Natural killer cell treated with Interleukin-12 subunit alpha and Interleukin-12 subunit beta and Interleukin-15 and Interleukin-18, amount 100 ng/mL, for 72 hours (primary cell): Measurements from ENCODE around the gene PATL2. TPM values are rescaled to one million over a fixed set of nuclear protein-coding genes. Genes with fewer than 3 reads are reported as not detected.
"Not testable (repeated sequence)": the region's sequence is repeated elsewhere in the genome, so short reads cannot be mapped to it uniquely, and the experiment has no call there.

Experiments
- ATAC-seq, 2 donors: fragments of 150-1000 bp; cut with Tn5 transposase in 1 of 2; sonication (Bioruptor Pico), chemical (Tn5 transposase) in 1 of 2; 2 replicates each; pipeline ENCODE4 v1.10.0; 2021
- DNase-seq: peaks from one replicate; pipeline ENCODE4 v3.0.0; 2022; ENCODE audit warnings: low spot score
- H3K27ac Mint-ChIP-seq, 2 donors: 1 replicate in 1 of 2; 2 replicates in 1 of 2; pipeline ENCODE4 v1.8.0; 2022; ENCODE audit warnings: mixed read lengths in 2 of 2, mild to moderate bottlenecking in 1 of 2, moderate library complexity in 1 of 2
- H3K27me3 Mint-ChIP-seq, 2 donors: 1 replicate in 1 of 2; 2 replicates in 1 of 2; pipeline ENCODE4 v1.8.0; 2022; ENCODE audit warnings: mixed read lengths in 2 of 2
- H3K36me3 Mint-ChIP-seq: one replicate; pipeline ENCODE4 v1.8.0; 2022; ENCODE audit warnings: mixed read lengths
- H3K4me1 Mint-ChIP-seq, 2 donors: 1 replicate in 1 of 2; 2 replicates in 1 of 2; pipeline ENCODE4 v1.8.0; 2022; ENCODE audit warnings: low read depth in 2 of 2, mixed read lengths in 2 of 2, mild to moderate bottlenecking in 1 of 2
- H3K4me3 Mint-ChIP-seq: one replicate; pipeline ENCODE4 v1.8.0; 2022; ENCODE audit warnings: mixed read lengths
- H3K9me3 Mint-ChIP-seq: 2 replicates; pipeline ENCODE4 v1.8.0; 2022; ENCODE audit warnings: mixed read lengths
- total RNA-seq, 2 donors: library from RNA; stranded (reverse); gene quantifications; one replicate each; pipeline ENCODE4 v1.2.3, GENCODE V29; 2022

Gene PATL2
- total RNA-seq, 2 donors from 2014 or later: 13.0 to 19.1 TPM

- no peak for DNase-seq
- Mint-ChIP-seq H3K4me1 (peaks cover 72 to 78% of the 10 kb centered on the region in 2 donors), H3K27me3 (no peaks in the 10 kb centered on the region), H3K36me3 (peaks cover 74% of the 10 kb centered on the region), H3K27ac (peak overlapping the region; percentile 99), H3K9me3 (no peaks in the 10 kb centered on the region), H3K4me3 (peak overlapping the region; percentile 96)
- ATAC-seq: no peak
Measured at GRCh38 chr15:44715142-44715796, 4.1 kb upstream of the PATL2 start.

DNA sequence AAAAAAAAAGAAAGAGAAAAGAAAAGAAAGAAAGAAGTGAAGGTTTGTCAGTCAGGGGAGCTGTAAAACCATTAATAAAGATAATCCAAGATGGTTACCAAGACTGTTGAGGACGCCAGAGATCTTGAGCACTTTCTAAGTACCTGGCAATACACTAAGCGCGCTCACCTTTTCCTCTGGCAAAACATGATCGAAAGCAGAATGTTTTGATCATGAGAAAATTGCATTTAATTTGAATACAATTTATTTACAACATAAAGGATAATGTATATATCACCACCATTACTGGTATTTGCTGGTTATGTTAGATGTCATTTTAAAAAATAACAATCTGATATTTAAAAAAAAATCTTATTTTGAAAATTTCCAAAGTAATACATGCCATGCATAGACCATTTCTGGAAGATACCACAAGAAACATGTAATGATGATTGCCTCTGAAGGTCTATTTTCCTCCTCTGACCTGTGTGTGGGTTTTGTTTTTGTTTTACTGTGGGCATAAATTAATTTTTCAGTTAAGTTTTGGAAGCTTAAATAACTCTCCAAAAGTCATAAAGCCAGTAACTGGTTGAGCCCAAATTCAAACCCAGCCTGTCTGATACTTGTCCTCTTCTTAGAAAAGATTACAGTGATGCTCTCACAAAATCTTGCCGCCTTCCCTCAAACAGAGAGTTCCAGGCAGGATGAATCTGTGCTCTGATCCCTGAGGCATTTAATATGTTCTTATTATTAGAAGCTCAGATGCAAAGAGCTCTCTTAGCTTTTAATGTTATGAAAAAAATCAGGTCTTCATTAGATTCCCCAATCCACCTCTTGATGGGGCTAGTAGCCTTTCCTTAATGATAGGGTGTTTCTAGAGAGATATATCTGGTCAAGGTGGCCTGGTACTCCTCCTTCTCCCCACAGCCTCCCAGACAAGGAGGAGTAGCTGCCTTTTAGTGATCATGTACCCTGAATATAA, 2.2 kb upstream of the PATL2 start:
- H3K36me3 Mint-ChIP-seq: peaks cover 68% of the 10 kb centered on the region
- no peaks in the 10 kb centered on the region for H3K9me3 Mint-ChIP-seq
- peak overlapping the region; percentile 96 for H3K4me3 Mint-ChIP-seq
- H3K4me1 Mint-ChIP-seq: peaks cover 68 to 72% of the 10 kb centered on the region in 2 donors
- ATAC-seq (no peak), DNase-seq (no peak)
- peak overlapping the region; percentile 99 for H3K27ac Mint-ChIP-seq
- H3K27me3 Mint-ChIP-seq: no peaks in the 10 kb centered on the region

GRCh38 chr15:44712346-44713005, 1.4 kb upstream of the PATL2 start:
- peaks cover 60% of the 10 kb centered on the region for H3K36me3 Mint-ChIP-seq
- peaks cover 61 to 64% of the 10 kb centered on the region in 2 donors for H3K4me1 Mint-ChIP-seq
- H3K27me3 Mint-ChIP-seq: no peaks in the 10 kb centered on the region
- H3K9me3 Mint-ChIP-seq: no peaks in the 10 kb centered on the region
- DNase-seq: peak; percentile 74
- H3K4me3 Mint-ChIP-seq: peak overlapping the region; percentile 96
- peak; percentile 47 to 58 for ATAC-seq
- H3K27ac Mint-ChIP-seq: peak overlapping the region; percentile 99

GRCh38 chr15:44711743-44712345, 721 bp upstream of the PATL2 start:
- Mint-ChIP-seq H3K27ac (peak overlapping the region; percentile 99), H3K4me1 (peaks cover 58 to 61% of the 10 kb centered on the region in 2 donors), H3K36me3 (peaks cover 54% of the 10 kb centered on the region), H3K27me3 (no peaks in the 10 kb centered on the region), H3K4me3 (peak overlapping the region; percentile 96), H3K9me3 (no peaks in the 10 kb centered on the region)
- ATAC-seq: peak; percentile 62 to 69
- DNase-seq: peak; percentile 75

DNA sequence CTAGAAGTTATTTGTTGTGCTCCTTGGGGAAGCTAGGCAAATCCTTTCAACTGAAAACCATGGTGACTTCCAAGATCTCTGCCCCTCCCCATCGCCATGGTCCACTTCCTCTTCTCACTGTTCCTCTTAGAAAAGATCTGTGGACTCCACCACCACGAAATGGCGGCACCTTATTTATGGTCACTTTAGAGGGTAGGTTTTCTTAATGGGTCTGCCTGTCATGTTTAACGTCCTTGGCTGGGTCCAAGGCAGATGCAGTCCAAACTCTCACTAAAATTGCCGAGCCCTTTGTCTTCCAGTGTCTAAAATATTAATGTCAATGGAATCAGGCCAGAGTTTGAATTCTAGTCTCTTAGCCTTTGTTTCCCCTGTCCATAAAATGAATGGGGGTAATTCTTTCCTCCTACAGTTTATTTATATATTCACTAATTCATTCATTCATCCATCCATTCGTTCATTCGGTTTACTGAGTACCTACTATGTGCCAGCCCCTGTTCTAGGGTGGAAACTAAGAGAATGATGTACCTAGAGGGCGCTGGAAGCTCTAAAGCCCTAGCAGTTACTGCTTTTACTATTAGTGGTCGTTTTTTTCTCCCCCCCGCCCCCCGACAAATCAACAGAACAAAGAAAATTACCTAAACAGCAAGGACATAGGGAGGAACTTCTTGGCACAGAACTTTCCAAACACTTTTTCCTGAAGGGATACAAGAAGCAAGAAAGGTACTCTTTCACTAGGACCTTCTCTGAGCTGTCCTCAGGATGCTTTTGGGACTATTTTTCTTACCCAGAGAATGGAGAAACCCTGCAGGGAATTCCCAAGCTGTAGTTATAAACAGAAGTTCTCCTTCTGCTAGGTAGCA, 657 bp downstream of the PATL2 start:
- peaks cover 41% of the 10 kb centered on the region for H3K36me3 Mint-ChIP-seq
- ATAC-seq (no peak), DNase-seq (peak; percentile 72)
- H3K4me1 Mint-ChIP-seq: peaks cover 44 to 49% of the 10 kb centered on the region in 2 donors
- peak overlapping the region; percentile 96 for H3K4me3 Mint-ChIP-seq
- H3K27me3 Mint-ChIP-seq: no peaks in the 10 kb centered on the region
- peaks cover 1% of the 10 kb centered on the region for H3K9me3 Mint-ChIP-seq
- H3K27ac Mint-ChIP-seq: peak overlapping the region; percentile 99

- no peak for ATAC-seq
- Mint-ChIP-seq H3K9me3 (peaks cover 8% of the 10 kb centered on the region), H3K36me3 (peaks cover 33% of the 10 kb centered on the region), H3K27ac (peak overlapping the region in 1 of 2 donors; percentile 58), H3K4me1 (peaks cover 19 to 27% of the 10 kb centered on the region in 2 donors), H3K27me3 (no peaks in the 10 kb centered on the region), H3K4me3 (no peak overlapping the region)
- no peak for DNase-seq
Measured at GRCh38 chr15:44706946-44707636, 4.0 kb downstream of the PATL2 start.

DNA sequence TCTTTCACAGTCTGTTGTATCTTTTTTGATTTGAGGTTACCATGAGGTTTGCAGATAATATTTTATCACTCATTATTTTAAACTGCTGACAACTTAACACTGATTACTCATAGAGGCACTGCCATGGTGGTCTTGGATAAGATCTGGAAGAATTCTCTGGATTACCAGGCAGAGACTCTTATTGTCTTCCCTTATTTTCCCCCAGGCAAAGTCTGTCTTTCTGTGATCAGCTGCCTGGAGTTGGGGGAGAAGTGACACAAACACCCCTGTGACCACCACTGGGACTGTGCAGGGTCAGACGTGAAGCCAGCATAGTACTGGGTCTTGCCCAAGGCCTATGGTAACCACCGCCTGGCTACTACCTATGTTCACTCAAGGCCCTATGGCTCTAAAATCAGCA, 4.7 kb downstream of the PATL2 start:
- H3K27ac Mint-ChIP-seq: no peak overlapping the region
- peaks cover 8% of the 10 kb centered on the region for H3K9me3 Mint-ChIP-seq
- ATAC-seq: no peak
- H3K36me3 Mint-ChIP-seq: peaks cover 34% of the 10 kb centered on the region
- peaks cover 22 to 28% of the 10 kb centered on the region in 2 donors for H3K4me1 Mint-ChIP-seq
- DNase-seq: no peak
- no peak overlapping the region for H3K4me3 Mint-ChIP-seq
- H3K27me3 Mint-ChIP-seq: no peaks in the 10 kb centered on the region

GRCh38 chr15:44705986-44706385, 5.1 kb downstream of the PATL2 start:
- H3K27me3 Mint-ChIP-seq: no peaks in the 10 kb centered on the region

DNA sequence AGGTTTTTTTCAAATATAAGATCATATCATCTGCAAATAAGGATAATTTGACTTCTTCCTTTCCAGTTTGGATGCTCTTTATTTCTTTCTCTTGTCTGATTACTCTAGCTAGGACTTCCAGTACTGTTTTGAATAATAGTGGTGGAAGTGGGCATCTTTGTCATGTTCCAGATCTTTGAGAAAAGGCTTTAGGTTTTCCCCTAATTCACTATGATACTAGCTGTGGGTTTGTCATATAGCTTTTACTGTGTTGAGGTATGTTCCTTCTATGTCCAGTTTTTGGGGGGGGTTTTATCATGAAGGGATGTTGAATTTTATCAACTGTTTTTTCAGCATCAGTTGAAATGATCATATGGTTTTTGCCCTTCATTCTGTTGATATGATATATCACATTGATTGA, 10.4 kb downstream of the PATL2 start:
- Mint-ChIP-seq H3K36me3 (peaks cover 36% of the 10 kb centered on the region), H3K27ac (peak overlapping the region; percentile 13 to 65), H3K4me1 (peaks cover 18 to 25% of the 10 kb centered on the region in 2 donors), H3K4me3 (peak overlapping the region; percentile 3)
- H3K9me3 Mint-ChIP-seq, H3K27me3 Mint-ChIP-seq, DNase-seq: not testable (repeated sequence)
- ATAC-seq: peak; percentile 56 to 60

More at GRCh38 chr15:44705986-44706385, 5.1 kb downstream of the PATL2 start:
- Mint-ChIP-seq H3K4me1 (peaks cover 24 to 28% of the 10 kb centered on the region in 2 donors), H3K27ac (no peak overlapping the region), H3K9me3 (peaks cover 8% of the 10 kb centered on the region), H3K4me3 (no peak overlapping the region), H3K36me3 (peaks cover 31% of the 10 kb centered on the region)
- DNase-seq (no peak), ATAC-seq (no peak)

GRCh38 chr15:44698641-44699040, 12.5 kb downstream of the PATL2 start:
- H3K27me3 Mint-ChIP-seq: no peaks in the 10 kb centered on the region
- no peak for ATAC-seq
- H3K36me3 Mint-ChIP-seq: peaks cover 21% of the 10 kb centered on the region
- peaks cover 20 to 30% of the 10 kb centered on the region in 2 donors for H3K4me1 Mint-ChIP-seq
- no peak overlapping the region for H3K4me3 Mint-ChIP-seq
- no peak for DNase-seq
- H3K27ac Mint-ChIP-seq: no peak overlapping the region
- peaks cover 2% of the 10 kb centered on the region for H3K9me3 Mint-ChIP-seq

- H3K36me3 Mint-ChIP-seq: peaks cover 9% of the 10 kb centered on the region
- DNase-seq (no peak), ATAC-seq (no peak)
- peaks cover 18 to 24% of the 10 kb centered on the region in 2 donors for H3K4me1 Mint-ChIP-seq
- H3K27ac Mint-ChIP-seq: no peak overlapping the region
- no peak overlapping the region for H3K4me3 Mint-ChIP-seq
- H3K27me3 Mint-ChIP-seq: no peaks in the 10 kb centered on the region
- no peaks in the 10 kb centered on the region for H3K9me3 Mint-ChIP-seq
Measured at GRCh38 chr15:44697014-44697413, 14.1 kb downstream of the PATL2 start.

- ATAC-seq (no peak), DNase-seq (no peak)
- Mint-ChIP-seq H3K27me3 (no peaks in the 10 kb centered on the region), H3K4me3 (no peak overlapping the region), H3K9me3 (no peaks in the 10 kb centered on the region), H3K4me1 (peaks cover 9 to 14% of the 10 kb centered on the region in 2 donors), H3K36me3 (no peaks in the 10 kb centered on the region), H3K27ac (no peak overlapping the region)
Measured at GRCh38 chr15:44695294-44695693, 15.8 kb downstream of the PATL2 start.
